Measurements from ENCODE around the gene EPYC.

GRCh38 chr12:90940872-90941499 is 63.8 kb downstream of the EPYC start:
- peak; percentile 50 for TF ChIP-seq CTCF (IDR thresholded peaks at IDR 0.05; ENCODE audit: low read depth, low read length, missing input control)
- TF ChIP-seq HNF4G (IDR thresholded peaks at IDR 0.05), result no peak
- no peak for TF ChIP-seq REST (IDR thresholded peaks at IDR 0.05)
- no peak for TF ChIP-seq YY1 (IDR thresholded peaks at IDR 0.05)

Data from liver (tissue), 3 donors.